Lower leg skin (tissue), 4 donors: Measurements from ENCODE around the gene SCTR. TPM values are rescaled to one million over a fixed set of nuclear protein-coding genes. Genes with fewer than 3 reads are reported as not detected.

Source experiments
- DNase-seq, 2 donors: peaks; one replicate each; pipeline ENCODE4 v3.0.0-alpha.2; 2019; ENCODE audit warnings: low spot score in 2 of 2
- H3K4me3 ChIP-seq: fragments of 200-600 bp; sonication (generic); 2 replicates; pipeline ENCODE4 v1.5.1; 2017; ENCODE audit warnings: mild to moderate bottlenecking, low read depth; ENCODE audit not compliant: poor library complexity, severe bottlenecking
- CTCF ChIP-seq, 3 donors: fragments of 450-650 bp; IDR thresholded peaks; one replicate each; pipeline ENCODE4 v1.5.1; 2016; ENCODE audit warnings: antibody characterized with exemption in 3 of 3, mild to moderate bottlenecking in 3 of 3, moderate library complexity in 2 of 3
- POLR2A ChIP-seq, 2 donors: fragments of 450-650 bp; IDR thresholded peaks; one replicate each; pipeline ENCODE4 v1.6.1; 2016 to 2017; ENCODE audit warnings: antibody characterized with exemption in 2 of 2, mild to moderate bottlenecking in 1 of 2, moderate library complexity in 1 of 2
- WGBS, 2 donors: methylation state at CpG; one replicate each; pipeline ENCODE4 v1.1.5; 2018; 5-methylcytosine and 5-hydroxymethylcytosine counted together
- intact Hi-C: fragments of 100-400 bp; cut with DNase I; formaldehyde crosslinking; loops from one replicate; pipeline ENCODE4 v1.15.0; 2023; ENCODE audit warnings: low total_unique reads
- total RNA-seq, 4 donors: library from RNA; depleted of rRNA; stranded (reverse); fragments of >200 nt; gene quantifications; one replicate each; pipeline ENCODE4 v1.1.0, GENCODE V29; 2016

SCTR gene
- total RNA-seq, 4 donors from 2014 or later: not detected

GRCh38 chr2:119521433-119522050 lies 2.7 kb downstream of the SCTR start:
- no peak for TF ChIP-seq CTCF (IDR thresholded peaks at IDR 0.05)
- no peak for TF ChIP-seq POLR2A (IDR thresholded peaks at IDR 0.05)

GRCh38 chr2:119520696-119521432 lies 3.4 kb downstream of the SCTR start:
- intact Hi-C loops: no loop called here
- WGBS, 2 donors: 79% methylated on average over 3 of the region's 3 CpGs
- DNase-seq: peak in 1 of 2 donors; percentile 53
- TF ChIP-seq CTCF (IDR thresholded peaks at IDR 0.05): no peak
- TF ChIP-seq POLR2A (IDR thresholded peaks at IDR 0.05): no peak
- H3K4me3 ChIP-seq: no peak overlapping the region

More at GRCh38 chr2:119521433-119522050, 2.7 kb downstream of the SCTR start:
- intact Hi-C loops: no loop called here
- peak in 1 of 2 donors; percentile 12 for DNase-seq
- 84 to 85% methylated on average over 11 of the region's 11 CpGs for WGBS, 2 donors
- no peak overlapping the region for H3K4me3 ChIP-seq

- TF ChIP-seq POLR2A (IDR thresholded peaks at IDR 0.05) (no peak), CTCF (IDR thresholded peaks at IDR 0.05) (no peak)
- peak in 1 of 2 donors; percentile 81 for DNase-seq
- intact Hi-C loops: no loop called here
- WGBS, 2 donors: 89 to 90% methylated on average over 10 of the region's 10 CpGs
- no peak overlapping the region for H3K4me3 ChIP-seq
These were observed 5.2 kb downstream of the SCTR start for GRCh38 chr2:119519057-119519408.

- peak in 1 of 2 donors; percentile 40 for DNase-seq
- no peak overlapping the region for H3K4me3 ChIP-seq
- no peak for TF ChIP-seq CTCF (IDR thresholded peaks at IDR 0.05)
- no peak for TF ChIP-seq POLR2A (IDR thresholded peaks at IDR 0.05)
- WGBS, 2 donors: 74 to 79% methylated on average over 10 of the region's 10 CpGs
- intact Hi-C loops: no loop called here
These were observed 5.8 kb downstream of the SCTR start for GRCh38 chr2:119518401-119519056.

GRCh38 chr2:119517433-119517832 lies 6.8 kb downstream of the SCTR start:
- DNase-seq: peak; percentile 19 to 84
- WGBS, 2 donors: 36 to 39% methylated on average over 7 of the region's 7 CpGs
- intact Hi-C loops: no loop called here
- TF ChIP-seq CTCF (IDR thresholded peaks at IDR 0.05) (no peak), POLR2A (IDR thresholded peaks at IDR 0.05) (no peak)
- no peak overlapping the region for H3K4me3 ChIP-seq
